ENCODE measurements around the gene RPL27A.

RPL27A gene

DNA sequence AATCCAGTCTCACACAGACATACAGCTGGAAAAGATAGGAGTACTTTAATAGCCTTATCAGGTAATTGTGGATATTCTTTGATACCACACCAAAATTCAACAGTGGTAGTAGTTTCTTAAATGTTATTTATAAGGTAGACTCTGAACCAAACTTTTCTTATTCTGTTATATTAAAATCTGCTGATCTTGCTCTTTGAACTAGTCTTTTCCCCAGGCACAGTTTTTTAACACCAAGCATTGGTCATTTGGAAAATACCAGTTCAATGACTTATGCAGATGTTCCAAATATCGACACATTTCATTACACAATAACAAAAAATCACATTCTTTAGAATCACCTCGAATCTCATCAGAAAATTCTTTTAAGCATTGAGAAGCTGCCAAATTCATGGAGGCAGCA, 7.7 kb upstream of the RPL27A start:
- DNase-seq (ENCODE audit: low read depth in 2 of 2), result no peak

DNA sequence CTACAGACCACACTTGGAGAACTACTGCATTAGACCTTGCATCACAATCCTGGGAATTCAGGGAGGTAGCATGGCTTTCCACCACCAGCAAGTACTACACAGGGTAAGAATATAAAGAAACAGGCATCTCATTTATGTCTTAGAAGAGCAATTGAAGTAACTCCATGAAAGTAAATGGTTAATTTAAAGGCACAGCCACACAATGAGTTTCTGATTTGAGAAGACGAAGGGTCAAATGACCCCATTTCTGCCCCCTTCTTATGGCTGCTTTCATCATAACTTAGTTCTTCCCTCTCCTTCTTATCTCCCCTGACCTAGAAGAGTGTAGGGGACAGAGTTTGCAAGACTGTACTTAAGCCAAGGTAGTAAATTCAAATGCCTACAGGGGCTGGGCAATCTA, 6.1 kb upstream of the RPL27A start:
- no peak for DNase-seq (ENCODE audit: low read depth in 2 of 2)

DNA sequence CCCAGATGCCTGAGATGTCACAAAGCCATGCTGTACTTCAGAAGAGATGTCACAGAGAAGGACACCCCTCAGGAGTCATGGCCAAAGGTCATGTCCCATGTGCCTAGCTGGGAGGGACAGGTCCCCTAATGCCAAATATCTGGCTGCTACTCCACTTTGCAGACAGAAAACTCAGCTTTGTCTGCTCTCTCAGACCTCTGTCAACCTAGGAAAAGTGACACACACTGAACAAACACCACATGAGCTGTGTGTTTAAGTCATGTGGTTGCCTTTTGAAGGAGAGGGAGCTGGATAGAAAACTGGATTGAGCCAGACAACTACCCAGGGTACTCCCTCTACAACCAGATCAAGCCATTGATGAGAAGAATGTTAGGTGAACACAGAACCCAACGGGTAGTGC, 3.6 kb upstream of the RPL27A start:
- no peak for DNase-seq (ENCODE audit: low read depth in 2 of 2)

DNA sequence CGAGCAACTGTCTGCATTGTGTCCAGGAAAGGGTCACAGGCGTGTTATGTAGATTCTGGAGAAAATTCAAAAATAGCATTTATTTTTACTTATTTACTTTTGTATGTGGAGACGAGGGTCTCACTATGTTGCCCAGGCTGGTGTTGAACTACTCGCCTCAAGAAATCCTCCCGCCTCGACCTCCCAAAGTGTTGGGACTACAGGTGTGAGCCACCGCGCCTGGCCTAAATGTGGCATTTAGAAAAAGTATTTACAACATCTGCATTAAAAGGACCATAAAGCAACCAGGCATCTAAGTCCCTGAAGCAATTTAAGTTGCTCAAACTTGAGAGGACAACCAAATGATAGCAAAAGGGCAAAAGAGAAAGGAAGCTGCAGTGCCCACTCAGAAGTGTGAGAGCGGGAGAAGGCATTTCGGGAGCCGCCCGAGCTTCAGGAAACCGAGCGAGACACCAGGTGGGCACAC, 722 bp upstream of the RPL27A start:
- DNase-seq (ENCODE audit: low read depth in 2 of 2), result no peak

DNA sequence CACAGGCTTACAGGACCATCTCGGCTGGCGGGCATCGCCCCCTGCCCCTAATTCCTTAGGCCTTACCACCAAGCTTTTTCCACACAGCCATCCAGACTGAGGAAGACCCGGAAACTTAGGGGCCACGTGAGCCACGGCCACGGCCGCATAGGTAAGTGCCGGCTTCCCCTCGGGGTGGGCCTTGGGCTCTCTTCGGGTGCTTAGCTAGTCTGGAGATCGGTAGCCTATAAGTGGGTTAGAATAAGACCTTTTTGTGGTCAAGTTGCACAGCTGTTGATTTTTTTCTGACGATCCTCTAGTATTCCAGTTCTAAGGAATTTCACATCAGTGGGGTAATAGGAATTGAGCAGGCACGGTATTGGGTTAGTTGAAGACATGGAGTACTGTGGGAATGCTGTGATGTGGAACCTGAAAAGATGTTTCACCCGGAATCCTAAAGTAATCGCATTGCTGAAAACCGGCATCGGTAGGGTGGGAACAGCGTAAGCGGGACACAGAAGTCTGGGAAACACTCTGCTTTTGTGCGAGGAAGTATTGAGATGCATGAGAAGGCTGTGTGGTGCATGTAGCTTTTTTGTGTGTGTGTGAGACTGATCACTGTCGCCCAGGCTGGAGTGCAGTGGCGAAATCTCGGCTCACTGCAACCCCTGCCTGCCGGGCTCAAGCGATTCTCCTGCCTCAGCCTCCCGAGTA, 669 bp downstream of the RPL27A start:
- no peak for DNase-seq (ENCODE audit: low read depth in 2 of 2)

DNA sequence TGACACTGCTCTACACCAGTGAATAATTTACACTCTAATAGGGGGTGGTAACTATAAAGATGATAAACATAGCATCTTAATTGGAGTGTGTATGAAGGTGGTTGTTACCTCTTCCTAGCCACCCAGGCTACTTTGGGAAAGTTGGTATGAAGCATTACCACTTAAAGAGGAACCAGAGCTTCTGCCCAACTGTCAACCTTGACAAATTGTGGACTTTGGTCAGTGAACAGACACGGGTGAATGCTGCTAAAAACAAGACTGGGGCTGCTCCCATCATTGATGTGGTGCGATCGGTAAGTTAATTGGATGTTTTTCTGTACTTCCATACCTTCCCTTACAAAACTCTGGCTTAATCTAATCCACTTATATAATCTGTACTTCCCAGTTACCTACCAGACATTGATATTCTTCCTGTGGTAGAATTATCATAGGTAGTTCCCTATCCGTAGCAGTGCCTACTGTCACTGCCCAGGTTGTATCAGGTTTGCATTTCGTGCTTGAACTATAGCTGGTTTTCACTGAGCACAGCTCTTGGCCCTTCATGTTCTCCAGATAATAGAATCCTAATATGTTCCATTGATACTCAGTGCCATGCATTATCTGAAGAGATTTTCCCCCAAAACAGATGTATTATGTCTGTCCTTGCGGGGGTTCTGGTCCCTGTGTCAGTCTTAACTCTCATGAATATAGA, 2.2 kb downstream of the RPL27A start:
- DNase-seq (ENCODE audit: low read depth in 2 of 2), result no peak

DNA sequence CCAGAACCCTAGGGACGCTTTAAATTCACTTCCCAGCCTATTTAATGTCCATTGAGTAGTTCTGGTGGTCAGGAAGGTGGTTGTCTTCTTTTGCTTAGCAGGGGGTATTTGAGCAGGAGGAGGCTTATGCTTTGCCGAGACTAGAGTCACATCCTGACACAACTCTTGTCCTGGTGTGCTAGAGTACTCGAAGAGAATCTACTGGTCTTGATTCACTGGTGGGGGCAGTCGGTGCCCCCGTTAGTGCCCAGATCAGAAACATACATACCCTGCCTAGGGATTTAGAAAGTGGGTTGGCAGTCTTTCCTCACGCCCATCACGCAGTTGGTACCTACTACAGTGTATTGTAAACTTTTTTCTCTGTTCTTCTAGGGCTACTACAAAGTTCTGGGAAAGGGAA, 2.7 kb downstream of the RPL27A start:
- no peak for DNase-seq (ENCODE audit: low read depth in 2 of 2)

DNA sequence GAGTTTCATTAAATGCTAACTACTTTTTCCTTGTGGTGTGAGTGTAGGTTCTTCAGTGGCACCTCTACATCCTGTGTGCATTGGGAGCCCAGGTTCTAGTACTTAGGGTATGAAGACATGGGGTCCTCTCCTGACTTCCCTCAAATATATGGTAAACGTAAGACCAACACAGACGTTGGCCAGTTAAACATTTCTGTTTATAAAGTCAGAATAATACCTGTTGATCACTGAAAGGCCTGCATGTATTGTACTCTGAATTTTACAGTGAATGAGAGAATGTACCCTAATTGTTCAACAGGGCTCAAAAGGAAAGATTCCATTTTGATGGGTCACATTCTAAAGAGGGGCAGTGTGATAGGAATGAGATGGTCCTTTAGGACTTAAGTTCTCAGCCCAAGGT, 3.2 kb downstream of the RPL27A start:
- no peak for DNase-seq (ENCODE audit: low read depth in 2 of 2)

DNA sequence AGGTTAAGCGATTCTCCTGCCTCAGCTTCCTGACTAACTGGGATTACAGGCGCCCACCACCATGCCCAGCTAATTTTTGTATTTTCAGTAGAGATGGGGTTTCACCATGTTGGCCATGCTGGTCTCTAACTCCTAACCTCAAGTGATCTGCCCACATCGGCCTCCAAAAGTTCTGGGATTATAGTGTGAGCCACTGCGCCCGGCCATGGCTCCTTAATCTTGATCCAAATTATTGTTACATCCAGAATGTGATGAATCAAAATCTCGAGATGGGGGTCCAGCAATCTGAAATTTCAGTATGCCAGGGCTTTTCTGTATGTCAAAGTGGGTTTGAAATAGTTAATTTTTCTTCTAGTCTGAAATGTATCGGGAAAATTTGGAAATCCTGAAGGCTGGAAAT, 3.7 kb downstream of the RPL27A start:
- no peak for DNase-seq (ENCODE audit: low read depth in 2 of 2)

DNA sequence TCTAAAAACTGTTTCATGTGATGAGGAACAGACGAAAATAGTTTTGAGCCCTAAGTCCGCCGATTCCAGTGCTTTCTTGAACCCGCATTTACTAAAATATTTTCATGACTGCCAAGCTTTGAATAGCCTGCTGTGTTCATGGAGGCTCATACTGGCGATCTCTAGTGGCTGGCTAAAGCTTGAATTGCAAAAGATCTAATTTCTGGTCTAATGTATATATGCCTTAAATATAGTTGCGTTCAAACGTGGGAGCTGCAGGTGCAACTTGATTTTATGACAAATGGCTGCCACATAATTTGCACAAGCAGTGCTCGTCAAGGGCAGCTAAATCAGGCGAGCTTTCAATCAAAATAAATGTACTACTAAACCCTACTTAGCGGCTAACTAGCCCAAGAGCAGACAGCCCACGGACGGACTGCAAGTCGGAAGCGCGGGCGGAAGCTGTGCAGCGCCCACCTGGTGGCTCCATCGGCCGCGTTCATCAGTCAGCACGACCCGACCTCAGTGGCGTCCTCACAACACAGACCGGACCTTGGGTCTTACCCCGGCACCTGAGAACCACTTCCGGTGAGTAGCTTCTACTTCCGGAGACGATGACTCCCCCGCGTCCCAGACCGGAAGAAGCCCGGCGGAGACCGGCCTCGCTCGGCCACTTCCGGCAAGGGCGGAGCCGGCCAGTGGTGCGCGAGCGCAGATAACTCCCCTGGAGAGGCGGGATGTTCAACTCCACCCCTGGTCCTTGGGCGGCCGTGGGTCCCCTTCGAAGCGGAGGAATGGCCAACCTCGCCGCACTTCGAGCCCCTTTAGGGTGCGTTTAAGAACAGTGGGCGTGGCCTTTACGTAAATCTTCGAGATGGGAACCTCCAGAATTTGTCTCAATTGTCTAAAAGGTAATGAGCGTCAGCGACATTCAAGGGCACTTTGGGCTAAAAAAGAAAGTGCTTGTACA, 6.1 kb downstream of the RPL27A start:
- peak; percentile 82 to 85 for DNase-seq (ENCODE audit: low read depth in 2 of 2)

DNA sequence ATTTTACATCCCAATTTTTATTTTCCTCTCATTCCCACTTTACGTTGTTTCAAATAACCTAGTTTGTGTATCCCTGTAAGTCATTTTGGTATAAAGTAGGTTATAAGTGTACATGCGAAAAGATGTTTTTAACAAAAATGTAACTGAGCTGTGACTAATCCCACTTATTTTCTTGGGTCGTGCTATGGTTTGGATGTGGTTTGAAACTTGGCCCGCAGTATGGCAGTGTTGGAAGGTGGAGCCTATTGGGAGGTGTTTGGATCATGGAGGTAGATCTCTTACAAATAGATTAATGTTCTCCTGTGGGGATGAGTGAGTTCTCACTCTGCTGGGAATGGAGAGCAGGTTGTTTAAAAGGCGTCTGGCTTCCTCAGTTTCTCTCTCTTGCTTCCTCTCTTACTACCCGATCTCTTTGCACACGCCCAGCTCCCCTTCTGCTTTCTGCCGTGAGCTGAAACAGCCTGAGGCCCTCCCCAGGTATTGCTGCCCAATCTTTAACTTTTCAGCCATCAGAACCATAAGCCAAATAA, 7.2 kb downstream of the RPL27A start:
- DNase-seq (ENCODE audit: low read depth in 2 of 2), result no peak

DNA sequence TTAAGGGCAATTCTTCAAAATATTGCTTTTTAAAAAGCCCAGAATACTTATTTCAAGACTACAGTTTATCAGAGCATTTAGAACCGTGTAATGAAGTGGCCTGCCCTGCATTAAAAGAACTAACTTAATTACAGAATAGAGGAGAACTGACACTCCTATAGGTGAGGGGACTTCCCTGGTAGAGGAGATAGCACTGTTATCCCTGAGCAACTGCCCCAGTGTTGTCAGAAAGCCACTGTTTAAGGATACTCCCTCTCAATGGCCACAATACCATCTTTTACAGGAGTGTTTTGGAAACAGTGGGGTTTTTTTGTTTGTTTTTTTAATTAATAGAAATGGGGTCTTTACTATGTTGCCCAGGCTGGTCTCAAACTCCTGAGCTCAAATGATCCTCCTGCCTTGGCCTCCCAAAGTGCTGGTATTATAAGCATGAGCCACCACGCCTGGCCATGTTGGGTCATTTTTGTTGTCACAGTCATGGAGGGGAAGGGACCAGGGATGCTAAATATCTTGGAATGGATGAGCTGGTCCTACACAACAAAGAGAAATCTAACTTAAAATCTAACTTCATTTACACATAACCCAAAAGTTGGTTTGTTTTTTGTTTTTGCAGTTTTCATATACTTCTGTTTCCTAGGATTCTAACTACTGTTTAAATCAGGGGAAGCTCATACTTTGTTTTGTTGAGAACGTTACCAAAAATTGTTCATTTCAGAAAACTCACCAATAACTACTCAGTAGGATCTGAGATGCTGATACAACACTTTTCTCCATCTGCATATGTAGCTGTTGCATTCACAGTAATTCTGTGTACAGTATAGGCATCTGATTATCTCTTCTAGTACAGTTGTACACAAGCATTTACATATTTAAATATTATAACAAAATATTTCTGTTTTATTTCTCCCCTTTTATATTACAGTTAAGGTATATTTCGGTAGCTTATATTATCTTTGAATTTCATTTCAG, 8.1 kb downstream of the RPL27A start:
- no peak for DNase-seq (ENCODE audit: low read depth in 2 of 2)

DNA sequence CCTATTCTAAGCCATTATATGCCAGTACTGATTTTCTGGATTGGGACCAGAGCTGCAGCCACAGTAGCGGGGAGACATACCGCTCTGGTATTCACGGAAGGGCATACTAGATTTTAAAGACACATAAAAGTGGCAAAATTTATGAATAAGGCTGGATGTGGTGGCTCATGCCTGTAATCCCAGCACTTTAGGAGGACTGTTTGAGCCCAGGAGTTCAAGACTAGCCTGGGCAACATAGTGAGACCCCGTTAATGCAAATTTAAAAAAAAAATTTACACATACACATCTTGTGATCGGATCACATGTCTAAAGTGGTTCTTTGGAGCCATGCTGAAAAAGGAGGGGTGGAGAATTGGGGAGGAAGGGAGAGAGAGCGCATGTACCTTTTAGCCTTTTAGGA, 9.0 kb downstream of the RPL27A start:
- no peak for DNase-seq (ENCODE audit: low read depth in 2 of 2)

DNA sequence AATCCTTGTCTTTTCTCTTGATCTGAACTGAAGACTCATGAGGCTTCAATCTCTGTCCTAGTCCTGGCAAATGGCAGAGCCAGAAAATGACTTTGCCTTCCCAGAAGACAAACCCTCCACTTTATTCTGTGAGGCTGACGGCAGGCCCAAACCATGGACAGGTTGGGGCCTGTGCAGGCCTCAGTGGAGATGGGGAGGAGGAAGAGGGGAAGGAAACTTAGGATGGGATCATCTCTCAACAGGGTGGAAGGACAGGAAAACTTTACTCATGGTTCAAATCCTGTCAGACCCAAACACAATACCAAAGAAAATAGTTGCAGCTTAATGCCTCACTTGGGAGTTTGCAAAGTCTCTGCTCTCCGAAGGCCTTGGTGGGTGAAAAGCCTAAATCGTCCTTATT, 9.8 kb downstream of the RPL27A start:
- no peak for DNase-seq (ENCODE audit: low read depth in 2 of 2)

DNA sequence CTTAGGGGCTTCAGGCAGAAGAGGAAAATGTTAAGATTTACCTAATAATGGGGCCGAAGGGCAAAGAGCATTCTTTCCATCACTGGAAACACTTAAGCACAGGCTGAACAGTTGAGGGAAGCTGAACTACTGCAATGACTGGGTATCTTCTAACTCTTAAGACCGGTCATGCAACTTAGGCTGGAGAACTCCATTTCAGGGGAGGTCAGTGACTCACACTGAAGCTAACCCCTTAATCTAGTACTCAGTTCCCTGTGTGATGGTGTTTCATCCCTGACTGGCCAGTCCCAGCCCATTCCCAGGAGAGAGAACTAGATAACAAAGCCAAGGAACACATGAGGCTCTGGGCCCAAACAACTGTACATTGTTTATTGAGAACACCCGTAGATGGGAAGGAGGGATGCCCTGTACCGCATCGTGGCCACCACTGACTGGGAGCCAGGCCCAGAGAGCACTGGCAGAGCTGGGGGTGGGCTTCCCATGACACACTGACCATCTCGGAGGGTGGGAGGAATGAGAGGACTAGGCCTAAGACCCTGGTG, 10.5 kb downstream of the RPL27A start:
- DNase-seq (ENCODE audit: low read depth in 2 of 2), result no peak

DNA sequence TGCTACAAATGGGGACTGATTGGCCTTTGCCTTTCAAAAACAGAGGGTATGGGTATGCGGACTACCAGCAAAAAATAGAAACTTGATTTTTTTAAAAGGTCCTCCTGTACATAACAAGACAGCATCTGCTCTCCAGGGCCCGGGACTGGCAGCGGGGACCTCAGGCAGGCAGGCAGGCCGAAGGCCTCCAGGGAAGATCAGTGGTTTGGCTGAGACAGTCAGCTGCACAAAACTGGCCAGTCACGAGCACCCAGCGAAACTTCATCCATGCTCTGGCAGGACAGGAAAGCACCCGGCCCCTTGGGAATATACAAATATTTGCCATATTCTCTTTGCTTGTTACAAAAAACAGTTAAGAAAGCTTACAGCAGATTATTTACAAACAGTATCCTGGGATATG, 11.0 kb downstream of the RPL27A start:
- DNase-seq (ENCODE audit: low read depth in 2 of 2), result no peak

DNA sequence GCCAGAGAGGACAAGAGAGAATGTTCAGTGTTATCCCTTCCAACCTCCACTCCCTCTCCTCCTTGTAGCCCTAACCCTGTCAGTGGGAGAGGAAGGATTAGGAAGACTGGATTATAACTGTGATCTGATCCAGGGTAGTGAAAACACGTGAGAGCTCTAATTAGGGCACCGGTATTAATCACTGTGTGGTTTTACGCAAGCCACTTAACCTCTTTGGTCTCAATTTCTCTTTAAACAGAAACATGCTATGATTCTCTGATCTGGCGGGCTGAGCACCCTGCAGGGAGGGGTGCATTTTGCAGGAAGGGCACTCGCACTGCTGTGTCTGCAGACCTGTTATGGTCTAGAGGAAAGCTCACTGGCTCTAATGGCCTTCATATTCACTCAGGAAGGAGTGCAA, 11.5 kb downstream of the RPL27A start:
- DNase-seq (ENCODE audit: low read depth in 2 of 2), result no peak

DNA sequence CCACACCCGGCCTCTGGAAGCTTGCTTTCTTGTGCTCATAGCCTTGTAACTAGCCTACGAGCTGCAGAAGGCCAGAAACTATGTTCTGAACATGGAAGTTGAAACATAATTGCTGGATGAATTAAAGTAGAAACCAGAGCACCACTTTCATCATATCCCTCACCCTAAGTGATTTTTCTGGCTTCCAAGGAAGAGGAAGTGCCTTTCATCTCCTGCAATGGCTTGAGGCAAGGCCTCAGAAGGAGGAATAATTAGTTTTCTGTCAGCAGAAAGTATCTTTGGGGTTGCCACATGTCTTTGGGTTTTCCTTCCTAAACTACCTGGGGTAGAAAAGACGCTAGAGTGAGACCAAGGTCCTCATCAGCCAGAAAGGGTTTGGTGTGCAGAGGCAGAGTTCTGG, 14.5 kb downstream of the RPL27A start:
- no peak for DNase-seq (ENCODE audit: low read depth in 2 of 2)

DNA sequence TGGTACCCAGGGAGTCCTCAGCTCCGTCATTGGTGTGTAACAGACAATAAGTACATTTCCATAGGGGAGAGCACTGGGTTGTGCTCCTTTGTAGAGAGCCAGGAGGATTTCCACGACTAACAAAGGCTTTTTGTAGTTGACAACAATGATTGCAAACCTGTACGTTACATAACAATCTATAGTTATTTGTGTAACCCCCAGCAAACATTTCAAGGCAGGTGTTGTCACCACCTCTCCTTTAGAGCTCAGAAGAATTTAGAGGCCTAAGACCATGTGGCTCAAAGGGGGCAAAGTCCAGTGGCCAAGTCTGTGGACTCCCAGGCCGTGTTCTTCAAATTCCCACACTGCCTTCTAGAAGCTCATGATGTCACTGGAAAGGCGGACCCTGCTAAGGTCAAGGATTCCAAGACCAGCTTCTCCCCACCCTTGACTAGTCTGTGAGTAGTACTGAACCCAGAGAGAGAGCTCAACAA, 15.8 kb downstream of the RPL27A start:
- DNase-seq (ENCODE audit: low read depth in 2 of 2), result no peak

DNA sequence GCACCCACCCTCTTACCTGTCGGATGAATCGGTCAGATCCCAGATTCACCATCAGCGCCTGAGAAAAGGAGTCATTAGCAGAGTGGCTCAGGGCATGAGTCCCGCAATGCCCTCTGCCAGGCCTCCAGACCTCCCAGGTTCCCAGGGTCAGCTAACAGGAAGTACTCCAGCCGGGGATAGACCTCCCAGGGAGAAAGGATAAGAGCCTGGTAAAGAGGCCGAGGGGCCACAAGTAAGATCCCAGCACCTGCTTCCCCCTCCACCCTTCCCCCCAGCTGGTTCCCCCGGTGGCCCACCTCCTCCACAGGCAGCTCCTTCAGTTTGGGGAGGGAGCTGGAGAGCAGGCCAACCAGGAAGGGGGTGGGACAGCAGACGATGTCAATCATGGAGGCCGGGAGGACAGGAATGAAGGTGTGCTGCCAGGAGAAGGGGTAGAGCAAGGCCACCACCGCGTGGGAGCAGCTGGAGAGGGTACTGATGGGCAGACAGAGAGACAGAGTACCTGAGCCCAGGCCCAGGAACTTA, 16.4 kb downstream of the RPL27A start:
- no peak for DNase-seq (ENCODE audit: low read depth in 2 of 2)

Data from fibroblast of skin of left quadriceps (primary cell).